GM18517 (cell line): ENCODE measurements around the gene DRD4.

ENCODE experiments used
- ATAC-seq: cut with Tn5 transposase; IDR thresholded peaks from one replicate; pipeline ENCODE4 v1.9.1; 2021; ENCODE audit warnings: mild to moderate bottlenecking, moderate library complexity; ENCODE audit not compliant: unreplicated experiment

The DRD4 gene

GRCh38 chr11:636511-637332 lies at the start of gene DRD4:
TSS of gene DRD4 (plus strand) at chr11:637269. CDS start at chr11:637305, 36 bp downstream.
- ATAC-seq: no peak

DNA sequence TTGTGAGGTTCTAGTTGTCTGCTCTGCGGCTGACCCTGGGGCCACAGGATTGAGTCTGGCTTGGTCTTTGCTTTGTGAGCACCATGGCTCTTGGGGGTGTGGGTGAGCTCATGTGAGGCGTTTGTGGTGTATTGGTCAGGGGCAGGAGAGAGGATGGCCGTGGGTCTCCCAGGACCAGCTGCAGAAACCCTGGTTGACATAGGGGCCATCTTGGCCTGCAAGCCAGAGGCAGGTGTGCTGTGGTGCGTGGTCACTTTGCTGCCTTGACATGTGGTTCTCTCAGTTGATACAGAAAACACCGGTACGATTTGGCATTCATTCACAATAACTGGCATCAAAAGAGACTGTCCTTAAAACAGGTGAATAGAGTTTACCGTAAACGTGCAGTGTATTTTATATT lies 49.5 kb upstream of the DRD4 start:
- no peak for ATAC-seq

- ATAC-seq: no peak
Measured at GRCh38 chr11:587978-588380, 49.1 kb upstream of the DRD4 start.

DNA sequence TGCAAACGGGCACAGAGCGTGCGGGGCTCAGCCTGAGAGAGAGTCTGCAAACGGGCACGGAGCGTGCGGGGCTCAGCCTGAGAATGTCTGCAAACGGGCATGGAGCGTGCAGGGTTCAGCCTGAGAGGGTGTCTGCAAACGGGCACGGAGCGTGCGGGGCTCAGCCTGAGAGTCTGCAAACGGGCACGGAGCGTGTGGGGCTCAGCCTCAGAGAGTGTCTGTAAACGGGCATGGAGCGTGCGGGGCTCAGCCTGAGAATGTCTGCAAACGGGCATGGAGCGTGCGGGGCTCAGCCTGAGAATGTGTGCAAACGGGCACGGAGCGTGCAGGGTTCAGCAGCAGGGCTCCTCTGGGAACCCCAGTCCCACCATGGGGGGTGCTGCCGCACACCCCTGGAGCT lies 47.3 kb upstream of the DRD4 start:
- ATAC-seq: no peak

GRCh38 chr11:590997-591396 lies 46.1 kb upstream of the DRD4 start:
- ATAC-seq: no peak

- ATAC-seq: no peak
Measured at GRCh38 chr11:592501-592900, 44.6 kb upstream of the DRD4 start.

DNA sequence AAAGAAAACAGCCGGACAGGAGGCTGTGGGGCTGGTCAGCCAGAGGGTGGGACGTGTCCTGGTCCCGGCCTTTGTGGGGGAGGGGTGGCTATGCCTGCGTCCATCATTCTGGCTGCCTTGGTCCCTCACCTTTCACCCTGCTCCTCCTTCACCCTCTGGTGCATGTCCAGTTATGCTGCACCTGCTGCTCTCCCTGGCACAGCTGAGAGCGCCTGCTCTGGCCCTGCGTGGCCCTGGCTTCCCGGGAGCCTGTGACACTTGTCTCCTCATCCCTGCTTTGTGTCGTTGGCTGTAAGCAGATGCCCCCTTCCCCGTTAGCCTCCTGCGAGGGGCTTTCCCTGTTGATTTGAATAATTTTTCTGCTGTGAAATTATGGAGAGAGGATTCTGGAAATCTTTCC lies 44.2 kb upstream of the DRD4 start:
- ATAC-seq: no peak

- no peak for ATAC-seq
Measured at GRCh38 chr11:593347-593746, 43.7 kb upstream of the DRD4 start.

DNA sequence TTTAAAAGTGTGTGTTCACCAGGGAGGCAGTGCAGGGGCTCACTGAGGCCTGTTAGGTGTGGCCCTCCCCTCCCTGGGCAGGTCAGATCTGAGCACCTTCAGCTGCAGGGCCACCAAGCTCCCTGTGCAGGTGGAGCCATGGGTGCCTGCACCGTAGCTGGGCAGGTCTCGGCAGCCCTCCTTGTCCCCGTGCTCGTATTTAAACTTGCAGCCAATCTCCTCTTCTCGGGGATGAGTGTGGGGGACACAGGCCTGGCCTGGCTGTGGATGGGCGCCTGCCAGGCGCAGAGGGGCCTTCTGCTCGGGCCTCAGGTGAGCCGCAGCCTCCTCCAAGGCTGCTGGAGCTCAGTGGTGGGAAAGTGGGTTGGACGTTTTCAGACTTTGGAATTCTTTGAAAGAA lies 41.7 kb upstream of the DRD4 start:
- no peak for ATAC-seq

DNA sequence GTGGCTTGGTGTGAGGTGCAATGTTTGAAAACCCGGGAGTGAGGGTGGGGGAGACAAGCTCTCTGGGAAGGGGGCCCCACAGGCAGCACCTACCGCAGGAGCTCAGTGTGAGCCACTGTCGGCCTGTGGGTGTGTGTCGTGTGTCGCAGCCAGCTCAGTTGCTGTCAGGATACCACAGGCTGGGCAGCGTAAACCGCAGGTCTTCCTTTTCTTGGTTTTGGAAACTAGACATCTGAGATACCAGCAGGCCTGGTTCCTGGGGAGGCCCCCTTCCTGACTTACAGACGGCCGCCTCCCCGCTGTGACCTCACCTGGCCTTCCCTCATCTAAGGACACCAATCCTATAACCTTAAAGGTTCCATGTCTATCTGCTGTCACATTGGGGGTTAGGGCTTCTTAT lies 40.7 kb upstream of the DRD4 start:
- no peak for ATAC-seq

- ATAC-seq: no peak
Measured at GRCh38 chr11:597166-597725, 39.8 kb upstream of the DRD4 start.

- ATAC-seq: no peak
Measured at GRCh38 chr11:598005-598680, 38.9 kb upstream of the DRD4 start.

- no peak for ATAC-seq
Measured at GRCh38 chr11:601573-602245, 35.4 kb upstream of the DRD4 start.

GRCh38 chr11:603154-603553 lies 33.9 kb upstream of the DRD4 start:
- no peak for ATAC-seq

DNA sequence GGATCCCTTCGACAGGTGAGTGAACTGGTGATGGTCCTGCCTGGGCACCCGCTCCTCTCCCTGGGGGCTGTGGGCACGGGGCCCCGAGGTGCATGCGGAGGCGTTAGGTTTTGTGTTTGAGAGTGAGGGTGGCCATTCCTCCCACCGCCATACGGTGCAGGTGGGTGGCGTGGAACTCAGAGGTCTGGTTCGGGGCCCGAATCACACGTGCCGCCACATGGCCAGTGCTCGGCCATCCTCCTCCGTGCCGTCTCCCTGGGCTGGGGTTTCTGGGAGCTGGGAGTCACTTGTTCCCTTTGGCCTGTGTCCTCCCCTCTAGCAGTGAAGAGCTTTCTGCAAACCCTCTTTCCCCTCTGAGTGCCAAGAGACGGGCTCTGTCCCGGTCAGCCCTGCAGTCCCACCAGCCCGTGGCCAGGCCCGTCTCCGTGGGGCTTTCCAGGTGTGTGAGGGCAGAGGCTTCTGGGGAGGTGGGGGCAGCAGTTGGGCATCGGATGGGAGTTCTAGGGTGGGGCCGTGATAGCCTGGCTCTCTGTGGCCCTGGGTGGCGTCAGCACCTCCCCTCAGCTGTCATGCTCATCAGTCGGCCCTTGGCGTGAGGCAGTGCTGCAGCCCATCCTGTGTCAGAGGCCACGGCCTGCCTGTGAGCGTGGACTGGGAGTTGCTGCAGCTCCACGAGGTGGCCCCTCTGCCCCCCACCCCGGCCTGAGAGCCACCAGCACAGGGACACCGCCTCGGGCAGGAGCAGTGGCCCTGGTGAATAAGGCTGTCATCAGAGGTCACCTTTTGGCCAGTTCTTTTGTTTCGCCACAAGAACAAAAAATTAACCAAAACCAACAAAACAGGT lies 31.6 kb upstream of the DRD4 start:
- no peak for ATAC-seq

- ATAC-seq: no peak
Measured at GRCh38 chr11:606245-606644, 30.8 kb upstream of the DRD4 start.

GRCh38 chr11:607020-607780 lies 29.9 kb upstream of the DRD4 start:
- no peak for ATAC-seq

DNA sequence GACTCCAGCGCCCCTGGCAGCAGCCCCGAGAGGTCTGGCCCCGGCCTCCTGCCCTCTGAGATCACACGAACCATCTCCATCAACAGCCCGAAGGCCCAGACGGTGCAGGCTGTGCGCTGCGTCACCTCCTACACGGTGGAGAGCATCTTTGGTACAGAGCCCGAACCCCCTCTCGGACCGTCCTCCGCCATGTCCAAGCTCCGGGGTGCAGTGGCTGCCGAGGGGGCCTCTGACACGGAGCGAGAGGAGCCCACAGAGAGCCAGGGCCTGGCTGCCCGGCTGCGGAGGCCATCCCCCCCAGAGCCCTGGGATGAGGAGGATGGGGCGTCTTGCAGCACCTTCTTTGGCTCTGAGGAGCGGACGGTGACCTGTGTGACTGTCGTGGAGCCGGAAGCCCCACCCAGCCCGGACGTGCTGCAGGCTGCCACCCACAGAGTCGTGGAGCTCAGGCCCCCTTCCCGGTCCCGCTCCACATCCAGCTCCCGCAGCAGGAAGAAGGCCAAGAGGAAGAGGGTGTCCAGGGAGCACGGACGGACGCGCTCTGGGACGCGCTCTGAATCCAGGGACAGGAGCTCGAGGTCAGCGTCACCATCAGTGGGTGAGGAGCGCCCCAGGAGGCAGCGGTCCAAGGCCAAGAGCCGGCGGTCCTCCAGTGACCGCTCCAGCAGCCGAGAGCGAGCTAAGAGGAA lies 29.0 kb upstream of the DRD4 start:
- no peak for ATAC-seq

- no peak for ATAC-seq
Measured at GRCh38 chr11:608791-609251, 28.2 kb upstream of the DRD4 start.
